OCI-LY1 (cell line): ENCODE results near the gene ID2.

Source experiments
- H2AFZ ChIP-seq: fragments of 200-600 bp; sonication (generic), shearing (Covaris generic); 2 replicates; pipeline ENCODE4 v1.6.0; 2014; ENCODE audit warnings: antibody characterized with exemption, mild to moderate bottlenecking, low read length
- H3F3A ChIP-seq: fragments of 200-600 bp; sonication (generic), shearing (Covaris generic); 2 replicates; pipeline ENCODE4 v1.6.0; 2014; ENCODE audit warnings: mild to moderate bottlenecking, antibody characterized with exemption, low read length, moderate library complexity; ENCODE audit not compliant: insufficient read depth
- H3K27ac ChIP-seq: fragments of 200-600 bp; sonication (generic); 2 replicates; pipeline ENCODE4 v1.5.1; 2014; ENCODE audit warnings: low read length, mixed run types, mild to moderate bottlenecking, low read depth; ENCODE audit not compliant: poor library complexity, severe bottlenecking
- H3K27me3 ChIP-seq: fragments of 200-600 bp; sonication (generic); 2 replicates; pipeline ENCODE4 v1.6.0; 2014; ENCODE audit warnings: antibody characterized with exemption, mild to moderate bottlenecking, low read length, moderate library complexity; ENCODE audit not compliant: insufficient read depth
- H3K36me3 ChIP-seq: fragments of 200-600 bp; sonication (generic); 2 replicates; pipeline ENCODE4 v1.6.1; 2014; ENCODE audit warnings: mild to moderate bottlenecking, antibody characterized with exemption, low read length, moderate library complexity, mixed read lengths; ENCODE audit not compliant: insufficient read depth
- H3K4me1 ChIP-seq: fragments of 200-600 bp; sonication (generic); 2 replicates; pipeline ENCODE4 v1.5.1; 2014; ENCODE audit warnings: mild to moderate bottlenecking, low read length, moderate library complexity; ENCODE audit not compliant: insufficient read depth, severe bottlenecking
- H3K4me2 ChIP-seq: fragments of 200-600 bp; sonication (generic), shearing (Covaris generic); 2 replicates; pipeline ENCODE4 v1.6.1; 2014; ENCODE audit warnings: low read length
- H3K4me3 ChIP-seq: fragments of 200-600 bp; sonication (generic); 2 replicates; pipeline ENCODE4 v1.5.1; 2014; ENCODE audit warnings: low read length, low read depth, mild to moderate bottlenecking, mixed read lengths; ENCODE audit not compliant: poor library complexity, severe bottlenecking
- H3K79me2 ChIP-seq: fragments of 200-600 bp; shearing (Covaris generic); 2 replicates; pipeline ENCODE4 v1.6.1; 2016; ENCODE audit warnings: mixed run types, low read length, mixed read lengths; ENCODE audit not compliant: insufficient read depth
- H3K9ac ChIP-seq: fragments of 200-600 bp; sonication (generic), shearing (Covaris generic); 2 replicates; pipeline ENCODE4 v1.6.1; 2014; ENCODE audit warnings: mild to moderate bottlenecking, low read length, mixed read lengths
- H3K9me2 ChIP-seq: fragments of 200-600 bp; sonication (generic), shearing (Covaris generic); 2 replicates; pipeline ENCODE4 v1.6.1; 2014; ENCODE audit warnings: low read depth, mild to moderate bottlenecking, low read length, mixed read lengths
- H3K9me3 ChIP-seq: fragments of 200-600 bp; shearing (Covaris generic); 2 replicates; pipeline ENCODE4 v1.6.1; 2014; ENCODE audit warnings: low read length, mixed read lengths
- H4K20me1 ChIP-seq: fragments of 200-600 bp; sonication (generic), shearing (Covaris generic); 2 replicates; pipeline ENCODE4 v1.6.0; 2016; ENCODE audit warnings: mild to moderate bottlenecking, low read length; ENCODE audit not compliant: insufficient read depth
- CTCF ChIP-seq: fragments of 200-600 bp; sonication (generic), shearing (Covaris generic); IDR thresholded peaks from 2 replicates; pipeline ENCODE4 v1.5.1; 2017; ENCODE audit warnings: mild to moderate bottlenecking, antibody characterized with exemption, low read length, moderate library complexity, mixed read lengths
- EZH2 ChIP-seq: fragments of 200-600 bp; sonication (generic), shearing (Covaris generic); IDR thresholded peaks from 2 replicates; pipeline ENCODE4 v1.8.0; 2017; ENCODE audit warnings: borderline replicate concordance, mixed run types, mild to moderate bottlenecking, antibody characterized with exemption, low read length, moderate library complexity, mixed read lengths

Gene ID2

DNA sequence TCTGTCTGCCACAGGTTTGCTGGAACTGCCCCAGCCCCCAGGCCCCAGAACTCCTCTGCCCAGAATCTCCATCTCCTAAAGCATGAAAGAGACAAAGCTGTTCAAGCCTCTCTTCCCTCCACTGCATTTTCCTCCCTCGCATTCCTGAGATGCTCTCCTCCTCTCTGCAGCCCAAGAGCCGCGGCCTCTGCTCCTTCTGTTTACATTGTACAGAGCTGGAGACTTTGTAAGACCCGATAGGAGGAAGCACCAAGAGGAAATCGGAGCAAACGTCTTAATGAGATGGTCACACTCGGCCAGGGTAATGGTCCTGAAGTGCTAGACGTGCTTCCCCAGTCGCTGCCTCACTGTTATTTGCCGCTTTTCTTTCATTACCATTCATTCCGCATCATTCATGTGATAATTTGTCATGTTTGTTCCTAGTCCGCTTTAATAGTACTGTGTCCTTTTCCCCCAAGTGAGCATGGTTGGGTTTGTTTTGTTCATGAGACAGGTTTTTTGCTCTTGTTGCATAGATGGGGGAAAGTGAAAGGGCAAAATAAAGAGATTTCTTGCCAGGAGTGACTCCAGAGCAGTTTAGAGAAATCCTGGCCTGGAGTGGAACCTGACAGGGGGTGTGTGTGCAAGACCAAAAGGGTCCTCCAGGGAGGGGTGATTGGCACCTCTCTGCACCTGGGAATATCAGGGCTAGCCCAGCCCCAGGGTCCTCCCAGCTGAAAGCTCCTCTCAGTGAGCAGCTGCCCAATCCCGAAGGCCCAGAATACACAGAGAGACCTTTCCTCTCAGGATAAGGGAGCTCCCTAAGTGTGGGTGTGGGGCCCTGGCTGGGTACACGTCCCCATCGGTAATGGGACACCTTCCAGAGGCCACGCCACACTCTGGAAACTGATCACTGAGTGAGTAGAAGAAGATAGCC lies 44.9 kb upstream of the ID2 start:
- Histone ChIP-seq H3K9ac (no peak overlapping the region), H3K4me2 (no peak overlapping the region), H3K4me3 (no peak overlapping the region), H3F3A (no peaks in the 10 kb centered on the region), H3K9me2 (no peaks in the 10 kb centered on the region), H2AFZ (no peak overlapping the region), H4K20me1 (no peaks in the 10 kb centered on the region), H3K79me2 (no peaks in the 10 kb centered on the region), H3K27ac (no peak overlapping the region), H3K36me3 (no peaks in the 10 kb centered on the region), H3K27me3 (no peaks in the 10 kb centered on the region; the same call in 1 of the 2 replicates), H3K9me3 (no peaks in the 10 kb centered on the region), H3K4me1 (peaks cover 3% of the 10 kb centered on the region)
- TF ChIP-seq CTCF (no peak), EZH2 (no peak)

DNA sequence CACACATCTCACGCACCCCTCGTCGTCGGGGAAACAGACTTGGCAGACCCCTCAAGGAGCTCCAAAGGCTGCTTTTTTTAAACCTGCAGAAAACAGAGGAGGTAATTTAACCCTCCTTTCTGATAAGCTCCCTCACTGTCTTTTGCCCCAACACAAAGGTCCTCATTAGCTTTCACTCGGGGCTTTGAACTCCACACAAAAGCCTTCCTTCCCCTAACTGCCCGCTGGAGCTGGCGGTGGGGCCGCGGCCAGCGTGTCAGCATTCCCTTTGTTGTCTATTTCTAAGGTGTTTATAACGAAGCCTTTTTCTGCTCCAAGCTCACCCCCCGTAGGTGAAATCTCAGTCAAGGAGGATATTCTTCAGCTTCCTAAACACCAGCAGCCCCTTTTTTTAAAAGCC lies 43.5 kb upstream of the ID2 start:
- Histone ChIP-seq H3K4me2 (no peak overlapping the region), H3K9me3 (no peaks in the 10 kb centered on the region), H3K4me1 (no peaks in the 10 kb centered on the region), H3K4me3 (no peak overlapping the region), H2AFZ (no peak overlapping the region), H3K9ac (no peak overlapping the region), H3K36me3 (no peaks in the 10 kb centered on the region), H3K27me3 (no peaks in the 10 kb centered on the region; the same call in 1 of the 2 replicates), H3K9me2 (no peaks in the 10 kb centered on the region), H3K27ac (no peak overlapping the region), H3F3A (no peaks in the 10 kb centered on the region), H4K20me1 (no peaks in the 10 kb centered on the region), H3K79me2 (no peaks in the 10 kb centered on the region)
- TF ChIP-seq CTCF (no peak), EZH2 (no peak)

DNA sequence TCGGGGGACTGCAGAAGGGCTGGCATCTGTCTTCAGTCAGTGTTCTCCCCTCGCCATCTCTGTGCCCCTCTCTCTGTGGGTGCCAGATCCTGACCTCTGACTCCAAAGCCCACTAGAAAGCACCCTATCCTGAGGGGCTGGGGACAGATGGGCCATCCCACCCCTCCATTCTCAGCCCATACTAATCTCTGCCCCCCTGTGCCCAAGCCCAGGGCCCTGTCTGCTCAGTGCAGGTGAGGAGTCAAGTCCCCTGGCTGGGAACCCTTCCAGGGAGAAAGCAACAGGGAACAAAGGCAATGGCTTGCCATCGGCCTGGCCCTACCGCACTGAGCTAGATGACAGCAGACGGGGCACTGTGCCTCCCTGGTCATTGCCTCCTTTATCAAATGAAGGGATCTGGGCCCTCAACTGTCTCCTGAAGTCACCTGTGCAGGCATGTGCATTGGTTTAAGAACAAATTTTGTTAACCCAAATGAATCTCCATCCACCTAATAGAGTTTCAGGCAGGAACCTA lies 42.7 kb upstream of the ID2 start:
- Histone ChIP-seq H3K27ac (no peak overlapping the region), H3K4me3 (no peak overlapping the region), H3K9ac (no peak overlapping the region), H3K9me3 (no peaks in the 10 kb centered on the region), H2AFZ (no peak overlapping the region), H3K79me2 (no peaks in the 10 kb centered on the region), H3K4me1 (no peaks in the 10 kb centered on the region), H3K9me2 (no peaks in the 10 kb centered on the region), H4K20me1 (no peaks in the 10 kb centered on the region), H3F3A (no peaks in the 10 kb centered on the region), H3K36me3 (no peaks in the 10 kb centered on the region), H3K4me2 (no peak overlapping the region), H3K27me3 (no peaks in the 10 kb centered on the region; the same call in 1 of the 2 replicates)
- TF ChIP-seq EZH2 (no peak), CTCF (no peak)
